ENCODE data around the gene VCP.

DNA sequence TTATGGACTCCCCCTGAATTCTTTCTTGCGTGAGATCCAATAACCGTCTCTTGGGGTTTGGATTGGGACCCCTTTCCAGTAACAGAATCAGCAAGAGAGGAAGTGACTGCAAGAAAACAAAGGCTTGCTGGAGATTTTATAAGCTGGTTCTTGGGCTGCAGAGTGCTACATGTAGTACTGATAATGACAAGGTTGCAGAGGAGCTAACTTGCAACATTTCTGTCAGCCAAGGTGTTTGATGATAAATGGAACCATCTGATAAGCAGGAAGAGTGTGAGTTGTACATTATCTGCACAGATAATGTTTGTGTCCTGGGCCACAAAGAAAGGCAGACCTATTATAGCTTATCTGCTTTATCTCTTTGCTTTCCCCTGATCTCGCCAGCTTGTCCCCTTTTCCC is 45.8 kb downstream of the VCP start:
- no peak for TF ChIP-seq CTCF (IDR thresholded peaks at IDR 0.05)
- TF ChIP-seq HDAC2 (IDR thresholded peaks at IDR 0.05): no peak
- no peak for TF ChIP-seq JUNB (IDR thresholded peaks at IDR 0.05)

Measured in A549 (cell line).